A549 (cell line): ENCODE measurements around the gene SLC16A10.

Source experiments
- CHD2 ChIP-seq: fragments of 150-350 bp; IDR thresholded peaks from 2 replicates; pipeline ENCODE4 v1.6.1; 2014; ENCODE audit warnings: low read length; ENCODE audit not compliant: partially characterized antibody
- CTCF ChIP-seq: fragments of >200 bp; sonication (Bioruptor Twin); formaldehyde crosslinking; IDR thresholded peaks from 3 replicates; pipeline ENCODE4 v1.5.1; 2016
- EP300 ChIP-seq, 2 experiments: fragments of >200 bp; sonication (Bioruptor Twin); formaldehyde crosslinking; IDR thresholded peaks; 2 replicates in 1 of 2; 3 replicates in 1 of 2; pipeline ENCODE4 v1.6.1; 2016 to 2017
- KDM1A ChIP-seq: fragments of 200-600 bp; sonication (generic); IDR thresholded peaks from 2 replicates; pipeline ENCODE4 v1.6.1; 2016; ENCODE audit warnings: low read depth, mild to moderate bottlenecking
- MAX ChIP-seq: IDR thresholded peaks from 2 replicates; pipeline ENCODE4 v1.6.1; 2012
- POLR2A ChIP-seq: IDR thresholded peaks from 2 replicates; pipeline ENCODE4 v1.6.1; 2012; ENCODE audit warnings: mild to moderate bottlenecking, low read length
- RAD21 ChIP-seq, 2 experiments: fragments of >200 bp in 1 of 2; sonication (Bioruptor Twin) in 1 of 2; formaldehyde crosslinking in 1 of 2; IDR thresholded peaks in 1 of 2; conservative IDR thresholded peaks in 1 of 2; 2 replicates in 1 of 2; 3 replicates in 1 of 2; pipeline ENCODE4 v1.6.1; 2012 to 2018; ENCODE audit warnings: inconsistent platforms in 1 of 2
- RFX5 ChIP-seq: fragments of 450-650 bp; IDR thresholded peaks from 2 replicates; pipeline ENCODE4 v1.7.1; 2014; ENCODE audit warnings: antibody characterized with exemption, mild to moderate bottlenecking, moderate library complexity

GRCh38 chr6:111276736-111277135 lies 189.4 kb downstream of the SLC16A10 start:
- TF ChIP-seq CHD2 (no peak), CTCF (no peak), RFX5 (no peak), KDM1A (no peak), EP300 (IDR thresholded peaks at IDR 0.05) (no peak), MAX (no peak), POLR2A (no peak), RAD21 (conservative IDR thresholded peaks at IDR 0.05 in 1 of 2, IDR thresholded peaks at IDR 0.05 in 1 of 2) (no peak)
